CD4-positive, alpha-beta T cell treated with Interleukin-10 for 1 hour (primary cell): ENCODE measurements around the gene POPDC3.
"Not testable (repeated sequence)": the region's sequence is repeated elsewhere in the genome, so short reads cannot be mapped to it uniquely, and the experiment has no call there.

Experiments used
- DNase-seq: peaks from one replicate; pipeline ENCODE4 v3.0.0-alpha.2; 2020

Gene POPDC3, protein sequence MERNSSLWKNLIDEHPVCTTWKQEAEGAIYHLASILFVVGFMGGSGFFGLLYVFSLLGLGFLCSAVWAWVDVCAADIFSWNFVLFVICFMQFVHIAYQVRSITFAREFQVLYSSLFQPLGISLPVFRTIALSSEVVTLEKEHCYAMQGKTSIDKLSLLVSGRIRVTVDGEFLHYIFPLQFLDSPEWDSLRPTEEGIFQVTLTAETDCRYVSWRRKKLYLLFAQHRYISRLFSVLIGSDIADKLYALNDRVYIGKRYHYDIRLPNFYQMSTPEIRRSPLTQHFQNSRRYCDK

DNA sequence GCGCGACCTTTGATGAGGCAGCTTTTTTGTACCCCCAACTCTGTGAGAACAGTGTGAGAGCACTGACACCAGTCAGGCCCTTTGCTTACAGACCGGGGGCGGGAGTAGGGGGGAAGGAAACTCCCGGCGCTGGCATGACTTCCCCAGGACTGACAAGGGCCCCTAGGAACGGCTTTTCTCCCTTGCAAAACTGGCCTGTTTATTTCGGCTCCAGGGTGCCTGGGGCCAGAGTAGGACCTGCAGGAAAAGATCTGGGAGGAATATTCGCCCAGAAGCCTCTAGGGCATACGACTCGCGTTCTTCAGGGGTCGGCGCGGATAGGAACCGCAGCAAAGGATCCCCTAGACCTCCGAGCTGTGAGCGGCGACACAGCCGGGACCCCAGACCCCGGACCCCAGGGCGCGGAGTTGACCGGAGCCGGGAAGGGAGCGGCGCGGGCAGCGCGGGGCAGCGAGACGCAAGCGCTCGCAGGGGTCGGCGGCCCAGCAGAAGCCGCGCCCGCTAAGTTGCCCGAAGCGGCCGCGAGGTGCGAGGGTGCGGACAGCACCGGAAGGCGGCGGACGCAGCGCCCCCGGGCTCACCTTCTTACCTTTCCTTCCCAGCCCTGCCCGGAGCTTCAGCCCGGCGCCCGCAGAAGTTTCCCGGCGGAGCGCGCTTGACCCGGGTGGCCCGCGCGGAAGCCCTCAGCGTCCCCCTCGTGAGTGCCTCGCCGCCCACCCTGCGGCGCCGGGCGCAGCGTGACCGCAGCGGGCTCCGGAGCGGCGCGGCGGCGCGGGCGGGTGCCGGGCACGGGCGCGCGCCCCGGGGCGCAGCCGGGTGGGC, at the start of gene POPDC3:
POPDC3 (minus strand) TSS at position 771 of the 822 bp plus-strand sequence. CDS start 18,105 bp downstream, outside the sequence.
- no peak for DNase-seq

DNA sequence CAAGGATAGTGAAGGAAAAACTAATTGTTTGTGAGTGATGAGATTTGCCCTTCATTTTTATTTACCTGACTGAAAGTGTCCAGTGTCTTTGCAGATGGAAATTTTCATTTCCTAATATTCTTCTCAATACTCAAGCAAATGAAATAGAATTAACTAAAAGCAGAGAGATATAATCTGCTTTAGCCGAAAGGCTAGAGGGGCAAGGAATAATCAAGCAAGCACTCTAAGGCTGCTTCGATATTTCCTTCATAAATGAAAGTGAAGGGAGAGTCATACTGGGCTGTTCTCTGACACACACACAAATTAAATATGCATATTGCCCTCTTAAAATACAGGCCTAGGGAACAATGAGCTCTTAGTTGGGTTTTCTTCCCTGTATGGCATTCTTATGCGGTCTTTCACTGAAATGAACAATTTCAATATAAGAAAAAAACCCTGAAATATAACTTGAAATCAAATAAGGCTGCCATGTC, 47.5 kb upstream of the POPDC3 start:
- DNase-seq, result no peak

DNA sequence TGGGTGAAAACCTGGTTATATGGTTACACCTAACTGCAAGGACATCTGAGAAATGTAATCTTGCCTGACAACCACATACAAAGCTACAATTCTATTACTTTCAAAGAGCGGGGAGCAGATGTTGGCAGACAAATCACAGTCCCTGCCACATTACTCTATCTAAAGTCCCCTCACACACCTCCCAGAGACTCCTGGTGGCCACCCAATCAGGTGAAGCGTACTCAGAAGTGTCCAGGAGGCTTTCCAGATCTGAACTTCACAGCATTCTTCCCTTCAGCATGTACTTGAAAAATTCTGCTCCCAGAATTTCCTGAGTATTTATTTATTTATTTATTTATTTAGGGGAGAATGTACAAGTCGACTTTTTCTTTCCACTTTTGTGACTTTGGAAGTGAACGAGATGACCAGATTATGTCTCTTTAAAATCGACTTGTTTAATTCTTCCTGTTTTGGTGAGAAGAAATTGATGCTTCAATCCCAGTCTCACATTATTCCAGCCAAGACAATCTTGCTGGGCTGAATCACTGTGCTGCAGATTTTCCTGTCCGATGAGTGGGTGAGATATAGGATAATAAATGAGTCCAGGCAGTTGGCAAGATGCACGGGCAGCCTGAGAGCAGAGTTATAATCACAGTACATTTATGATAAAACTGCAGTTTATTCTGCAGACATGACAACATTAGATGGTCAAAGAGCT, 46.9 kb upstream of the POPDC3 start:
- DNase-seq, result no peak

DNA sequence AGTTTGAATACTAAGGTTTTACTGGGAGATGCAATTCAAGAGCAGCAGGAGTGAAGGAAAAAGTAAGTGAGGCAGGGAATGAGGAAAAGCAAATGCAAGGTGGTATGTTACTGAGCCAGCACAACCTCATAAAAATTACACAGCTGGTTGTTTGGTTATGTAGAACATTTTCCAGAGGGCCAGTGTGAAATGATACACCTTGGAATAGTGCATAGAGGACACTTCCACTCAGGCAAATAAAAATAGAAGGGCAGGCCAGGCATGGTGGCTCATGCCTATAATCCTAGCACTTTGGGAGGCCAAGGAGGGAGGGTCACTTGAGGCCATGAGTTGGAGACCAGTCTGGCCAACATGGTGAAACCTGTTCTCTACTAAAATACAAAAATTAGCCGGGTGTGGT, 43.4 kb upstream of the POPDC3 start:
- no peak for DNase-seq

DNA sequence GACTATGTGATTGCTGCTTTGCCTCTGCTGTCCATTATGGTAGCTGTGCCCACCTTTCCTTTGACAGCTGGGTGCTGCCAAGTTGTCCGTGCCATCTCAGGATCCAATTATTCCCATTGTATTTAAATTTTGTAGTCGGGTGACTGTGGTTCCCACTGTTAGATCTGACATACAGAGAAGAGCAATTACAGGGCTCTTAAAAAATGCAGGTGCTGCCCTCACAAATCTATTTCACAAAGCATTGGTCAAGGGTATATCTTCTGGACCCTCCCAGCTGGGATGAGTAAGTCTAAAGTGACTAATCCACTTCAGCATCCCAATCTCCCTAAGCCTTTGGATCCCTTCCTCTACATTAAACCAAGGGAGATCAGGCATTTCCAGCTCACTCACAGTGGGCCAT, 41.4 kb upstream of the POPDC3 start:
- DNase-seq, result not testable (repeated sequence)

DNA sequence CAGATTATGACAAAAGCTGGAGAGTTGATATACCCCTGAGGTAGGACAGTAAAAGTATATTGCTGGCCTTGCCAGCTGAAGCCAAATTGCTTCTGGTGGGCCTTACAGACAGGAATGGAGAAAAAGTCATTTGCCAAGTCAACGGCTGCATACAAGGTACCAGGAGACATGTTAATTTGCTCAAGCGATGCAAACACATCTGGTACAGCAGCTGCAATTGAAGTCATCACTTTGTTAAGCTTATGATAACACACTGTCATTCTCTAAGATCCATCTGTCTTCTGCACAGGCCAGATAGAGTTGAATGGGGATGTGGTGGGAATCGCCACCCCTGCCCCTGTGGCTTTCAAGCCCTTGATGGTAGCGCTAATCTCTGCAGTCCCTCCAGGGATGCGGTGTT, 40.4 kb upstream of the POPDC3 start:
- no peak for DNase-seq

DNA sequence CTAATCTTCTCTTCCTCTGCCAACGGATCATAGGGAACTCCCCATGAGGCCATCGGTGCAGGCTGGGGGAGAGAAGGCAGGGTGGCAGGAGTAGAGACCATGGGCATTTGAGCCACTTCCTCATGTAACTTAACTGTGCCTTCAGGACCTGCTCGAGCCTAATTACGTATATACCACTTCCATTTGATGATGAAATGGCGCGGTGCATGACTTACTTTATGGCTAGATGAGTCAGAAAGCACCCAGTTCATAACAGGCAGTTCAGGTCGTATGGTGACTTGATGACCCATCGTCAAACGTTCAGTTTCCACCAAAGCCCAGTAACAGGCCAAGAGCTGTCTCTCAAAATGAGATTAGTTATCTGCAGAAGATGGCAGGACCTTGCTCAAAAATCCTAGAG, 39.4 kb upstream of the POPDC3 start:
- not testable (repeated sequence) for DNase-seq

DNA sequence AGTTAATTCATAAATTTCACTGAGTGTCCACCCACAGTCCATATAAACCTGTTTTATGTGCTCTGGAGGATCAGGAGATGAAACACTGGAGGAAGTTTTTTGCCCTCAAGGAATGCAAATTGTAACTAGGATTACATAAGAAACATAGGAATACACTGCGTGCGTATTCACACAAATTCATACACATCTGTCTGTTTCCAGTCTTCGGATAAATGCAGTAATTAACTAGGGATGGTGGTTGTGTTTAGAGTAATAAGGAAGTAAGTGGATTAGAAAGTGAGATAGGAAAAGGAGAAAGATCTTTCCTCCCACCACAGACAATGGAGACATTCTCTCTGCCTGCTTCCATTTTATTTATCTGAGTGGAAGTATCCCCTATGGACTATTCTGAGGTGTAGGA, 35.7 kb upstream of the POPDC3 start:
- DNase-seq, result no peak

DNA sequence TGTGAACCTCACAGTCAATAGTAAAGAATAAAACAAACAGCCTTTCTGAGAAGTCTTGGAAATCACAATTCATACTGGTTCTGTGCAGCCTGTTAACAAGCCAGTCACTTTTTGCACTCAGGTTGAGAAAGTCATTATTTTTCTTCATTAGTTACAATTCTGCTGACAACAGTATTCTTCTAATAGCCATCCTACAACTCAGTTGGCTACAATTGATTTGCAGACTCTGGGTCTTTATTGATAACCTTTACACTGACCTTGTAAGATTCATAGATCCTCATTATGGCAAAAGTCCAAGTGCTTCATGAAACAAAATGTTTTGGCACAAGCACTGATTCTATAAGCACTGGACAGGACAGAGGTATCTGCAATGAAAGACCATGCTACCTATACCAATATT, 34.9 kb upstream of the POPDC3 start:
- no peak for DNase-seq

DNA sequence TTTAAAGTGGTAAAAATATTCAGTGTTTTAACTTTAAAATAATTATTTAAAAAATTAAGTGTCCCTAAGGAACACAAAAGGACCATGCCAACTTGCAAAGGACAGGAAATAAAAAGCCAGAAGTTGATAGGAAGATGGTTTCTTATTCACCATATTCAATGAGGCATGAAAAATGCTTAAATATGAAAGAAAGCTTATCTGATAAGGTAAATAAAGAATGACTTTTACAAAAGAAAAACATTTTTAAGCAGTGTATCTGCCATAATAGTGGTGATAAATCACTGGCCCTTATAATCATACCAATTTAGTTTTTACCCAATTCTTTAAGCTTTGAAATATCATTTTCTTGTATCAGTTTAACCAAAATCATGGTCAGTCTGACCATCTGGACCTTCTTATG, 33.5 kb upstream of the POPDC3 start:
- no peak for DNase-seq

DNA sequence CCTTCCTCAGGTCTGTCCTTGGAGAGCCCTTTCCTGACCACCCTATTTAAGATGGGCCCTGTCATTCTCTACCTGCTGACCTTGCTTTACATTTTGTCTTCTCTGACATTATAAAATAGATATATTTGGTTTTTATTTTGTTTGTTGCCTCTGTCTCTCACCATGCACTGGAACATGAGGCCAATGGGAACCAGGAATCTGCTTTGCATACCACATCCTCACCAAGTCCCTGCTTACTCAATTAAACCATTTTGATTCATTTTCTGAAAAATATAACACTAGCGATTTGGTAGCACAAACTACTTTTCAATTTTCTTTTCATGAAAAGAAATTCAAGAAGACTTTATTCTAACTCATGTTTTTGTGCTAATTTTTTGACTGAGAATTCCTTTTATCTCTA, 32.8 kb upstream of the POPDC3 start:
- no peak for DNase-seq

DNA sequence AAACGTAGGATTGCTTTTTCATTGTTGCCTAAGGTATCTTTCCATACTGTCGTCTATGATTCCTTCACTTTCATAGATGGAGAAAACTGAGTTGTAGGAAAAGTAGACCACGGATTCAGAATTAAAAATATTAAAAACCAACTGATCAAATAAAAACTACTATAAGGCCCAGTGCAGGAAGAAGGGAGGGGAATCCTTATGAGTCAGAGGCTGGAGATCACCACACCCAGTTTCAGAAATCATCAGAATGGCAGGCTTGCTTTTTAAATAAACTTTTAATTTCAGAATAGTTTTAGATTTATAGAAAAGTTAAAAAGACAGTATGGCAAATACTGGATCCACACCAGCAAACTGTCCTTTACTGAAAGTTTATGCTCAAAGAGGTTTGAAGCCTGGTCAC, 32.0 kb upstream of the POPDC3 start:
- no peak for DNase-seq

DNA sequence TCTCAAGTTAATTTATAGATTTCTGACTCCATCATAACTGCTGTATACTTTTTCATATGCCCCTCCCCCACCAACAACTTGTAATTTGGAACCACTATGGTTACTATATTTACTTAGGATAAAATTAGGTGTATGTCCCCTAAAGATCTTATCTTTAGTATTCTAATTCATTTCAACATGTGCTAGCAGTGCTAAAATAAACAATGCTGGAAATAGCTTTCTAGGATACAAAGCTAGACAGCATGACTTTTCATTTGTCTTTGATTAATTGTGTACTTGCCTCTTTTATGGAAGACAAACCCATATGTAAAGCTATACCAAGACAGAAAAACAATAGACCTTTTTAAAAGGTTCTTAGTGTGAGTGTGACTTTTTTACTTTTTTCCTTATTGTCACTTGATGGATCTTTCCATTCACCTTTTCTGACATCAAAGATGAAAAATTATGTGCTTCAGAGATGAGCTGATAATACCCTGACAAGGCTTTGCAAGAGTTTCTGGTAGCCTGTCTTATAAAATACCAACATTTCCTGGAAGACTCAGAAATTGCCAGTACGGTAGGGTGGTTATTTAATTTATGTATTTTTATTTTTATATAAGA, 31.2 kb upstream of the POPDC3 start:
- no peak for DNase-seq

DNA sequence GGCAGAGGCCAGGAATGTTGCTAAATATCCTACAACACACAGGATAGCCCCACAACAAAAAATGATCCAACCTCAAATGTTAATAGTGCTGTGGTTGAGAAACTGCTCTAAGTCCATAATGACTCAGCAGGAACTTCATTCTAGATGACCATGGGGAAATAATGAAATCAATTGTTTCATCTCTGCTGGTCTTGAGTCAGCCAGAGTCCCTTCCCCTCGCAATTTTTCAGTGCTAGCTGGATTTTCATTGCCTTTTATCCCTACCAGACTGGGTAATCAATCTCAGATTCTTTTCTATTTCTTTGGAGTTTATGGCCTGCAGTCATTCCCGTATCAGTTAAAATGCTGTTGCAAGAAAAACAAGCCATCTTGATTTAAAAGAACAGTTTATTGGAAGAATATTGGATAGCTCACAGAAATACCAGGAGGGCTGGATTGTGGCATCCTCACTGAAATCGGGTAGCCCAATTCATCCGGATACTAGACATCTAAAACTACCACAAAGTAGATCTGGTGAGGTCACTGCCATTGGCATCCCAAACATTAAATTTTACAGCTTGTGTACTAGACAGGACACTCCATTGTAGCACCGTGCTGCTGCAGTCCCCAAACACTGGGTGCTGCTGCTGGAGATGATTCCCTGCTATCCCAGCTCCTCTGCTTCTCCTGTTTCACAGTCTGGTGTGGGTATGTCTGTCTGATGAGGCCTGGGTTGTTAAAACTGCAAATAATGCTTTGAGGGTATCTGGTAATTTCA, 30.3 kb upstream of the POPDC3 start:
- DNase-seq, result no peak

DNA sequence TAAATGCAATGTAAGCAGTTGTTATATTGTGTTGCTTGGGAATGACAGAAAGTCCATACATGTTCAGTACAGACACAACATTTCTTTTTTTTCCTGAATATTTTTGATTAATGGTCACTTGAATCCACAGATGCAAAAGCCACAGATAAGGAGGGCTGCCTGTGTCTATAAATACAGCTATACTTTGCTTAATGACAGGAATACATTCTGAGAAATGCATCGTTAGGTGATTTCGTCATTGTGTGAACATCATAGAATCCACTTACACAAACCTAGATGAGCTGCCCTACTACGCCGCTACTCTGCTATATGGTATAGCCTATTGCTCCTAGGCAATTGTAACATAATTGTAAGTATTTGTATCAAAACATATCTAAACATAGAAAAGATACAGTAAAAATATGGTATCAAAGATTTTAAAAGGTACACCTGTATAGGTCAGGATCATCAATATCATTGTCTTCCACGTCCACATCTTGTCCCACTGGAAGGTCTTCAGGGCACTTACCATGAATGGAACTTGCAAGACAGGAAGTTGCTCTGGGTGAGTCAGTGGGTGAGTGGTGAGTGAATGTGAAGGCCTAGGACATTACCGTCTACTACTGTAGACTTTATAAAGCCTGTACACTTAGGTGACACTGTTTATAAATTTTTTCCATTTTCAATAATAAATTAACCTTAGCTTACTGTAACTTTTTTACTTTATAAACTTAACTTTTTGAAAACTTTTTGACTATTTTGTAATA, 27.9 kb upstream of the POPDC3 start:
- no peak for DNase-seq

DNA sequence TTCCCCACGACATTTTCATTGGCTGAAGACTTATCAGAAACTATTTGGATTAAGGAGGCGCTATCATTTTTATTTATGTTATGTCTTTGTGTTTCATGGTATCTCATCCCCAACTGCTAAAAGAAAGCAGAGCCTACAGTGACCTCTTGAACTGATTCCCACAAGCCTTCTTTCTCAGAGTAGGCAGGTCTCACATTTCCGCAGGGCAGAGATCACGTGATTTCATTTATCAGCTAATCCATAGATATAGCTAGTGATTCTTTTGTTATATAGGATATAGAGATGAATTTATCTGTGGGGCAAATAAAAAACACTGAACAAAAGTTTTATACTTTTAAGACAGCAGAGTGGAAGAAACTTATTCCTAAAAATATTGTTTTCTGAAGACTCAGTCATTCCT, 25.0 kb upstream of the POPDC3 start:
- DNase-seq, result no peak

DNA sequence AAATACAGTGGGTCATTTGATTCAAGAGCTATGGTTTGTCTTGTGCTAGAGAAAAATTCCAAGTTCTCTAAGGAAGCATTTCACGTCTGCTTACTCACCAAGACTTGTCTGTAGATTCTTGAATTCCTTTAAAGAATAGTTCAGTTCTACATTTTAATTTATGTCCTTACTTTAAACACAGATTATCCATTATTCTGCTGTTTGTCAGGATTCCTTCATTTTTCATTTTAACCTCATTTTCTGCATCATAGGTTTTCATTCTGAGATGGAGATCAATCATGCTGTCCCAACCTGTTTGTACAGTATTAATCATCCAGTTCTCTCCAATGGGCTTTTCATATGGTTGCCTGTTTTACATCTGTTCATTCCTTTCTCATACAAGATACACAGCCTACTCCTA, 24.5 kb upstream of the POPDC3 start:
- no peak for DNase-seq

DNA sequence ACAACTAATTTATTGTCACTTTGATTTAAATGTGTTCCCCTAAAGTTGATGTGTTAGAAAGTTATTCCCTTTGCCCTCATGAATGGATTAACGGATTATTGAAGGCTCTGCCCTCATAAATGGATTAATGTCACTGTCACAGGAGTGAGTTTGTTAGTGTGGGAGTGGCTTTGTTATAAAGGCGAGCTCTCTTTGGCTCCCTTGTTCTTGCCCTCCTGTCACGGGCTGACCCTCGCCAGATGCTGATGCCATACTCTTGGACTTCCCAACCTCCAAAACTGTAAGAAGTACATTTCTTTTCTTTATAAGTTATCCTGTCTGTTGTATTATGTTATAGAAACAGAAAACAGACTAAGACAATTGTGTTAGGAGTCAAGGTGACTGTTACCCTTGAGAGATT, 22.7 kb upstream of the POPDC3 start:
- DNase-seq, result no peak

DNA sequence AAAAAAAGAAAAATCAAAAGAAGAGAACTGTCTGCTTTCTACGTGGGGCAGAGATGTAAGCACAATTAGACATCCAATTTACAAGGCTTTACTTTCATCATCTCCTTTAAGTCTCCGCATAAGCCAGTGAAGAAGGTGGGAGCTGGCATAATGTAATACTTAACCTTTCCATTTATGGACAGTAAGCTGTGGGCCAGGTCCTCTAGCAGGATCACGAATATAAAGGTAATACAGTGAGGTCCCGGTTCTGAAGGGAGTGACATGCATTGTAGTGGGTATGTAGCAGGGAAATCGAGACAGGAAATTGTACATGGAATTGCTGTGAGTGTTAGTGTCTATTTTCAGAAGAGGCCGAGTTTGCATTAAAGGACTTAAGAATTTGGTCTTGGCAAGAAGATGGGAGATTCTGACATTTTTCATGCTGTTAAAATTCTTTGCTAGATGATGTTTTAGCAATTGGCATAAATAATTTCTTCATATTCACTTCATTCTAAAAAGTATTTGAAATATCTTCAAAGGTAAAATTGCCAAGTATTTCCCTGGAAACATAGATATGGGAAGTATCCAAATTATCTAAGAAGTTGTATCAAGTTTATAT, 20.4 kb upstream of the POPDC3 start:
- no peak for DNase-seq

DNA sequence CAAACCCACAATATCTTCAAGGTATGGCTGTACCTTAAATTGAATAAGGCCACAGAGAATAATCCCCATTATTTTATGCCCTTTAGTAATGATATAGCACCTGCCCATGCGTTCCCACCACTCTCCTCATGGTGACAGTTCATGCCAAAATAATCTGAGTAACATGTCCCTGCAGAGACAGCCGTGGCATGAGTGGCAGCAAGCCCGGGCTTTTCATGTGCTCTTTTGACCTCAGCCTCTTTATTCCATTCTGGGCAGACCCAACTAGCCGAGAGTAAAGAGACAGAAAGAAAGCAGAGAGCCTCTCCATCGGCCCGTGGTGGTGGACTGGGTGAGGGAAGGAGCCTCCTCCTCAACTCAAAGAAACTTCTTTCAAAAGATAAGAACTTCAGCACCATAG, 19.9 kb upstream of the POPDC3 start:
- DNase-seq, result no peak

DNA sequence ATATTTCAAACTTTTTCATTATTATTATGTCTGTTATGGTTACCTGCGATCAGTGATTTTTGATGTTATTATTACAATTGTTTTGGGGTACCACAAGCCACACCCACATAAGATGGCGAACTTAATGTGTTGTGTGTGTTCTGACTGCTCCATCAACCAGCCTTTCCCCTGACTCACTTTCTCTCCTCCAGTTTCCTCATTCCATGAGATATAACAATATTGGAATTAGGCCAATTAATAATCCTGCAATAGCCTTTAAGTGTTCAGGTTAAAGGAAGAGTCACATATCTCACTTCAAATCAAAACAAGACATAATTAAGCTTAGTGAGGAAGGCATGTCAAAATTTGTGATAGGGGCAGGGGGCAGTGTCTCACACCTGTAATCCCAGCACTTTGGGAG, 16.3 kb upstream of the POPDC3 start:
- no peak for DNase-seq
